Vagina (tissue), 2 donors: ENCODE data around the gene CTNND2. TPM values are rescaled to one million over a fixed set of nuclear protein-coding genes. Genes with fewer than 3 reads are reported as not detected.

Experiments
- DNase-seq, 2 donors: peaks; one replicate each; pipeline ENCODE4 v3.0.0-alpha.2; 2017; ENCODE audit errors: extremely low spot score in 2 of 2
- H3K27ac ChIP-seq: fragments of 200-600 bp; sonication (generic); one replicate; pipeline ENCODE4 v1.5.1; 2019
- H3K27me3 ChIP-seq: fragments of 200-600 bp; sonication (generic); one replicate; pipeline ENCODE4 v1.5.1; 2019
- H3K36me3 ChIP-seq, 2 donors: fragments of 200-600 bp; sonication (generic); one replicate each; pipeline ENCODE4 v1.5.1; 2017 to 2019
- H3K4me1 ChIP-seq: fragments of 200-600 bp; sonication (generic); one replicate; pipeline ENCODE4 v1.5.1; 2019
- H3K4me3 ChIP-seq, 2 donors: fragments of 200-600 bp; sonication (generic); 1 replicate in 1 of 2; 2 replicates in 1 of 2; pipeline ENCODE4 v1.5.1; 2016 to 2019
- H3K9me3 ChIP-seq: fragments of 200-600 bp; sonication (generic); one replicate; pipeline ENCODE4 v1.5.1; 2019
- POLR2A ChIP-seq, 2 donors: fragments of 450-650 bp; IDR thresholded peaks; one replicate each; pipeline ENCODE4 v1.6.1; 2017; ENCODE audit warnings: antibody characterized with exemption in 2 of 2, mild to moderate bottlenecking in 2 of 2, moderate library complexity in 2 of 2
- POLR2AphosphoS5 ChIP-seq, 2 donors: sonication (generic); formaldehyde crosslinking; IDR thresholded peaks; one replicate each; pipeline ENCODE4 v1.9.0; 2017; ENCODE audit warnings: antibody characterized with exemption in 2 of 2, mild to moderate bottlenecking in 2 of 2, low read depth in 1 of 2; ENCODE audit not compliant: insufficient read depth in 1 of 2
- intact Hi-C: fragments of 100-400 bp; cut with DNase I; formaldehyde crosslinking; loops from one replicate; pipeline ENCODE4 v1.15.1; 2023
- total RNA-seq: library from RNA; depleted of rRNA; stranded (reverse); fragments of >200 nt; gene quantifications from one replicate; pipeline ENCODE4 v1.2.3, GENCODE V29; 2016
- TF ChIP-seq, protein P1 (sequence below), 3 experiments: fragments of 450-650 bp in 2 of 3; fragments of 200-600 bp in 1 of 3; sonication (generic) in 1 of 3; IDR thresholded peaks; one replicate each; pipeline ENCODE4 v1.5.1; 2017 to 2019; ENCODE audit warnings: antibody characterized with exemption in 3 of 3, mild to moderate bottlenecking in 2 of 3, moderate library complexity in 2 of 3

The CTNND2 gene
- total RNA-seq, 1 donor from 2014 or later: 1.7 TPM

DNA sequence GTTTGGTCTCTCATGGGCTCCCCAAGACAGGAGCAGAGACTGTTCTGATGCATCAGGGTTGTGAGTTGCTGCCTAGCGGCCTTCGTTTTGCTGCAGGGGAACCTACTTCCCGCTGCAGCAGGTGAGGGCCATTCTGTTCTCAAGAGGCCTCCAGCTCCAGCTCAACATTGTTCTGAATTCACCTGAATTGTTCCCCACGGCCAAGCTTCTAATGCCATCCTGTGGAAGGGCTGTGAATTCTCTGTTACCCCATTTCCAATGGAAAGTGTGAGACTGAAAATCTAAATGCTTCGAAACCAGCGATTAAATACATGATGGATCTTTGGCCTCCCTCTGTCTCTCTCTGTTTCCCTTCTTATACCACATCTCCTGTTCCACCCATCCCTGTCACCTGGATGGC lies 794.1 kb downstream of the CTNND2 start:
- no peak for DNase-seq
- intact Hi-C loops: no loop called here
- TF ChIP-seq POLR2A (IDR thresholded peaks at IDR 0.05) (no peak), POLR2AphosphoS5 (IDR thresholded peaks at IDR 0.05; ENCODE audit: insufficient read depth in 1 of 2, low read depth in 1 of 2) (no peak)
- TF ChIP-seq, protein P1, sequence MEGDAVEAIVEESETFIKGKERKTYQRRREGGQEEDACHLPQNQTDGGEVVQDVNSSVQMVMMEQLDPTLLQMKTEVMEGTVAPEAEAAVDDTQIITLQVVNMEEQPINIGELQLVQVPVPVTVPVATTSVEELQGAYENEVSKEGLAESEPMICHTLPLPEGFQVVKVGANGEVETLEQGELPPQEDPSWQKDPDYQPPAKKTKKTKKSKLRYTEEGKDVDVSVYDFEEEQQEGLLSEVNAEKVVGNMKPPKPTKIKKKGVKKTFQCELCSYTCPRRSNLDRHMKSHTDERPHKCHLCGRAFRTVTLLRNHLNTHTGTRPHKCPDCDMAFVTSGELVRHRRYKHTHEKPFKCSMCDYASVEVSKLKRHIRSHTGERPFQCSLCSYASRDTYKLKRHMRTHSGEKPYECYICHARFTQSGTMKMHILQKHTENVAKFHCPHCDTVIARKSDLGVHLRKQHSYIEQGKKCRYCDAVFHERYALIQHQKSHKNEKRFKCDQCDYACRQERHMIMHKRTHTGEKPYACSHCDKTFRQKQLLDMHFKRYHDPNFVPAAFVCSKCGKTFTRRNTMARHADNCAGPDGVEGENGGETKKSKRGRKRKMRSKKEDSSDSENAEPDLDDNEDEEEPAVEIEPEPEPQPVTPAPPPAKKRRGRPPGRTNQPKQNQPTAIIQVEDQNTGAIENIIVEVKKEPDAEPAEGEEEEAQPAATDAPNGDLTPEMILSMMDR (IDR thresholded peaks at IDR 0.05): no peak
- no peaks in the 10 kb centered on the region for H3K9me3 ChIP-seq
- H3K36me3 ChIP-seq: no peaks in the 10 kb centered on the region
- H3K4me1 ChIP-seq: no peaks in the 10 kb centered on the region
- H3K27ac ChIP-seq: no peak overlapping the region
- H3K27me3 ChIP-seq: no peaks in the 10 kb centered on the region
- H3K4me3 ChIP-seq: no peak overlapping the region

DNA sequence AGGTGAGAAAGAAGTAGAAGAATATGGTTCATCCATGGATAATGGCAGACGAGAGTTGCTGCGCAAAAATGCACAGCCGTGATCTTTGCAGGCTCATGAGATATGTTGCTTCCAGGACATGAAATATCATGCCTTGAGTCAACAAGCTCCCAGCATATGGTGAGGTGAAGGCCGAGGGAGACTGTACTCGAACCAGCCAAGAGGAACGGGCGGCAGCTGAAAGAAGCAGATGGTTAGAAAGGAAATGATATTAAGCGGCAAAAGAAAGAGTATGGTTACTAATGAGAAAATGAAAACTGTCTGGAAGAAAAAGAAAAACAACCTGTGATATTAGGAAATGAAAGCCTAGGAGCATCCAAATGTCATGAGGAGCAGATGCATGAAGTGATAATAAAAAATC lies 798.5 kb downstream of the CTNND2 start:
- intact Hi-C loops: no loop called here
- no peak for TF ChIP-seq POLR2A (IDR thresholded peaks at IDR 0.05)
- TF ChIP-seq POLR2AphosphoS5 (IDR thresholded peaks at IDR 0.05; ENCODE audit: insufficient read depth in 1 of 2, low read depth in 1 of 2): no peak
- TF ChIP-seq, protein P1 (IDR thresholded peaks at IDR 0.05): no peak
- Histone ChIP-seq H3K36me3 (no peaks in the 10 kb centered on the region), H3K9me3 (no peaks in the 10 kb centered on the region), H3K4me3 (no peak overlapping the region), H3K27ac (no peak overlapping the region), H3K4me1 (no peaks in the 10 kb centered on the region), H3K27me3 (no peaks in the 10 kb centered on the region)
- no peak for DNase-seq

DNA sequence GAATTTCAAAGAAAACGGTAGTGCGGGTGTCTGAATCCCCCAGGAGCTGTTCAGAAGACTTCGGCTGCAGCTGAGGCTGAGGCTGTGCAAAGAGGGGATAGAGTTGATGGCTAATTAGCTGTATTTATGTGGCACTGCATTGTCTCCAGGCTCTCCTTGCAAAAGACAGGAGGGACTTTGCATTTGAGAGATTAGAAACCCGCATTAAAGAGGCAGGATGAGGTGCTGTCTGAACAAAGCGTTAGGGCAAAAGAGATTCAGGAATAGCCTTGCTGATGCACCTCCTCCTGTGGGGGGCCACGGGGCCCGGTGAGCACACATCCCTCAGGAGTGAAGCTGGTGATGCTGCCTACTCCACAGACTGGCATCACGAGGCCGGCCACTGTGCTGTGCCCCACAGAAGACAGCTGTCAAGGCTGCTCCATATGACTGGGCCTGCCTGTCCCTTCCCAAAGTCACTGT lies 799.6 kb downstream of the CTNND2 start:
- H3K36me3 ChIP-seq: no peaks in the 10 kb centered on the region
- H3K4me1 ChIP-seq: no peaks in the 10 kb centered on the region
- no peak for TF ChIP-seq POLR2AphosphoS5 (IDR thresholded peaks at IDR 0.05; ENCODE audit: insufficient read depth in 1 of 2, low read depth in 1 of 2)
- TF ChIP-seq, protein P1 (IDR thresholded peaks at IDR 0.05): no peak
- TF ChIP-seq POLR2A (IDR thresholded peaks at IDR 0.05): no peak
- H3K4me3 ChIP-seq: no peak overlapping the region
- intact Hi-C loops: no loop called here
- no peaks in the 10 kb centered on the region for H3K9me3 ChIP-seq
- DNase-seq: no peak
- H3K27ac ChIP-seq: no peak overlapping the region
- H3K27me3 ChIP-seq: no peaks in the 10 kb centered on the region

DNA sequence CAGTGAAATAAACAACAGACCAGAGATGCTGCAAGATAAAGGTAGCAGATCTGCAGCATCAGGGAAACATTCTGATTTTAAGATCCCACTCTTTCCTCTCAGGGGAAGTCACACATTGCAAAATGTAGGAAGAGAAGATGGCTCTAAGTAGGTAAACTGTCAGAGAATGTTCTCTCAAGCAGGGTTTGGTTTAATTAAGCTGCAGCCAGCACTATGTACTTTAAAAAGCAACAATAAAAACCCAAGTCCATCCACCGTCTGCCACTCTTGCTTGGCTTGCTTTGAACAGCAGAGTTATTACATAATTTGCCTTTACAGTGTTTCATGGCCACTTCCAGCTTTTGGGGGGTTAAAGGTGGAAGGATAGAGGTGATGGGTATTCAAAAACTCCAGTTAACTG lies 800.0 kb downstream of the CTNND2 start:
- Histone ChIP-seq H3K4me1 (no peaks in the 10 kb centered on the region), H3K4me3 (no peak overlapping the region), H3K9me3 (no peaks in the 10 kb centered on the region), H3K27ac (no peak overlapping the region), H3K36me3 (no peaks in the 10 kb centered on the region), H3K27me3 (no peaks in the 10 kb centered on the region)
- intact Hi-C loops: no loop called here
- TF ChIP-seq, protein P1 (IDR thresholded peaks at IDR 0.05): no peak
- DNase-seq: no peak

DNA sequence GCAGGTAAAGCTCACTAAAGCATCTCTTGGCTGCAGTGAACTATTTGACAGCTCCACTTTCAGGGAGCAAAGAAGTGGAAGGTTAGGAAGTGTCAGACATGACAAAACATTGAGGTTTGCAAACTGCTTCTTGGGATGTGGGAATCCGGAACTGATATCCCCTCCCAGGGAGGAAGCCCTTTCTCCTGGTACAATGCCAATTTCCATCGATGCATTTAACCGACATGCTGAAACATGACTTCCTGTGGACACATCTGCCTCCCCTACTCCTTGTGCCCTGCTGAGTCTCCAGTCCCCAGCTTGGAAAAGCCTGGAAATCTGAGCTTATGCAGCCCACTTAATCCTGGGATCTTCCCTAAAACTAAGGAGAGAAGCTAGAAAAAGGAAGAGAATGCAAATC lies 820.1 kb downstream of the CTNND2 start:
- DNase-seq: no peak
- TF ChIP-seq, protein P1 (IDR thresholded peaks at IDR 0.05): no peak
- TF ChIP-seq POLR2AphosphoS5 (IDR thresholded peaks at IDR 0.05; ENCODE audit: insufficient read depth in 1 of 2, low read depth in 1 of 2): no peak
- no peak for TF ChIP-seq POLR2A (IDR thresholded peaks at IDR 0.05)
- H3K27me3 ChIP-seq: no peaks in the 10 kb centered on the region
- H3K27ac ChIP-seq: no peak overlapping the region
- no peaks in the 10 kb centered on the region for H3K4me1 ChIP-seq
- no peaks in the 10 kb centered on the region for H3K36me3 ChIP-seq
- H3K9me3 ChIP-seq: no peaks in the 10 kb centered on the region
- intact Hi-C loops: no loop called here
- no peak overlapping the region for H3K4me3 ChIP-seq
